IMR-90 (cell line): Measurements from ENCODE around the gene PPP1R14D.

ENCODE experiments used
- CEBPB ChIP-seq: IDR thresholded peaks from 2 replicates; pipeline ENCODE4 v1.6.1; 2012; ENCODE audit warnings: low read depth, low read length, improper control_type of control experiment
- CHD1 ChIP-seq: IDR thresholded peaks from 2 replicates; pipeline ENCODE4 v1.6.1; 2012; ENCODE audit warnings: low read depth, low read length, improper control_type of control experiment
- POLR2A ChIP-seq: IDR thresholded peaks from 2 replicates; pipeline ENCODE4 v1.6.1; 2012; ENCODE audit warnings: mild to moderate bottlenecking, low read depth, low read length
- RAD21 ChIP-seq: IDR thresholded peaks from 2 replicates; pipeline ENCODE4 v1.6.1; 2012; ENCODE audit warnings: low read length, improper control_type of control experiment
- RCOR1 ChIP-seq: IDR thresholded peaks from 2 replicates; pipeline ENCODE4 v1.6.1; 2012; ENCODE audit warnings: mild to moderate bottlenecking, low read length, improper control_type of control experiment; ENCODE audit not compliant: insufficient replicate concordance
- RFX5 ChIP-seq: IDR thresholded peaks from 2 replicates; pipeline ENCODE4 v1.8.0; 2012; ENCODE audit warnings: low read depth, mild to moderate bottlenecking, low read length, moderate library complexity
- TF ChIP-seq, protein P1 (sequence below): conservative IDR thresholded peaks from 2 replicates; pipeline ENCODE4 v1.5.1; 2012; ENCODE audit warnings: mild to moderate bottlenecking, low read depth, low read length, improper control_type of control experiment
- TF ChIP-seq, protein P2 (sequence below): fragments of 150-350 bp; IDR thresholded peaks from 2 replicates; pipeline ENCODE4 v1.6.1; 2017; ENCODE audit warnings: mild to moderate bottlenecking, antibody characterized with exemption, low read length, low read depth

DNA sequence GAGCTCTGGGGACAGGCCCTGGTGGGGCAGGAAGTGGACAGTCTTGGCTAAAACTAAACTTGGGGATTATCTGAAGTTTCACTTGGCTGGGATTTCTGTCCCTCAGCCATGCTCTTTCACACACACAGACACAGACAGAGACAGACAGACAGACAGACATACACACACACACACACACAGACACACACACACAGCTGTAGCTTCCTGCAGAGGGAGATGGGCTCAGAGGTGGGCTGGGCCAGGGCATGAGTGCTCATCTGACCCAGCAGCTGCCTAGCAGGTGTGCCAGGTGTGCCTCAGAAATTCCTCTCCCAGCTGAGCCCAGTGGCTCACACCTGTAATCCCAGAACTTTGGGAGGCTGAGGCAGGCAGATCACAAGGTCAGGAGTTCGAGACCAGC, 42.2 kb upstream of the PPP1R14D start:
- TF ChIP-seq, protein P1, sequence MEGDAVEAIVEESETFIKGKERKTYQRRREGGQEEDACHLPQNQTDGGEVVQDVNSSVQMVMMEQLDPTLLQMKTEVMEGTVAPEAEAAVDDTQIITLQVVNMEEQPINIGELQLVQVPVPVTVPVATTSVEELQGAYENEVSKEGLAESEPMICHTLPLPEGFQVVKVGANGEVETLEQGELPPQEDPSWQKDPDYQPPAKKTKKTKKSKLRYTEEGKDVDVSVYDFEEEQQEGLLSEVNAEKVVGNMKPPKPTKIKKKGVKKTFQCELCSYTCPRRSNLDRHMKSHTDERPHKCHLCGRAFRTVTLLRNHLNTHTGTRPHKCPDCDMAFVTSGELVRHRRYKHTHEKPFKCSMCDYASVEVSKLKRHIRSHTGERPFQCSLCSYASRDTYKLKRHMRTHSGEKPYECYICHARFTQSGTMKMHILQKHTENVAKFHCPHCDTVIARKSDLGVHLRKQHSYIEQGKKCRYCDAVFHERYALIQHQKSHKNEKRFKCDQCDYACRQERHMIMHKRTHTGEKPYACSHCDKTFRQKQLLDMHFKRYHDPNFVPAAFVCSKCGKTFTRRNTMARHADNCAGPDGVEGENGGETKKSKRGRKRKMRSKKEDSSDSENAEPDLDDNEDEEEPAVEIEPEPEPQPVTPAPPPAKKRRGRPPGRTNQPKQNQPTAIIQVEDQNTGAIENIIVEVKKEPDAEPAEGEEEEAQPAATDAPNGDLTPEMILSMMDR = no peak
- TF ChIP-seq POLR2A (no peak), CHD1 (no peak), RAD21 (no peak), CEBPB (no peak), RFX5 (no peak), RCOR1 (no peak)
- TF ChIP-seq, protein P2, sequence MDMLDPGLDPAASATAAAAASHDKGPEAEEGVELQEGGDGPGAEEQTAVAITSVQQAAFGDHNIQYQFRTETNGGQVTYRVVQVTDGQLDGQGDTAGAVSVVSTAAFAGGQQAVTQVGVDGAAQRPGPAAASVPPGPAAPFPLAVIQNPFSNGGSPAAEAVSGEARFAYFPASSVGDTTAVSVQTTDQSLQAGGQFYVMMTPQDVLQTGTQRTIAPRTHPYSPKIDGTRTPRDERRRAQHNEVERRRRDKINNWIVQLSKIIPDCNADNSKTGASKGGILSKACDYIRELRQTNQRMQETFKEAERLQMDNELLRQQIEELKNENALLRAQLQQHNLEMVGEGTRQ = no peak
